ENCODE measurements around the gene CUL7. TPM values are rescaled to one million over a fixed set of nuclear protein-coding genes. Genes with fewer than 3 reads are reported as not detected.

The CUL7 gene
- total and polyA plus RNA-seq, 2 donors (not counting 1 experiment from before 2014, with no cell fraction given), result 21.4 to 60.3 TPM

DNA sequence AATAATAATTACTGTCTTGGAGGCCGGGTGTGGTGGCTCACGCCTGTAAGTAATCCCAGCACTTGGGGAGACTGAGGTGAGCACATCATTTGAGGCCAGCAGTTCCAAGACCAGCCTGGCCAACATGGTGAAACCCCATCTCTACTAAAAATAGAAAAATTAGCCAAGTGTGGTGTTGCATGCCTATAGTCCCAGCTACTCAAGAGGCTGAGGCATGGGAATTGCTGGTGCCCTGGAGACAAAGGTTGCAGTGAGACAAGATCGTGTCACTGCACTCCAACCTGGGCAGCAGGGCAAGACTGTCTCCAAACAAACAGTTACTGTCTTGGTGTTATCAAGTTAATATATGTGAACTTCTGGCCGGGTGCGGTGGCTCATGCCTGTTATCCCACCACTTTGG is 27.3 kb downstream of the CUL7 start:
- no peaks in the 10 kb centered on the region for H4K20me1 ChIP-seq (ENCODE audit: control insufficient read depth, extremely low read depth, insufficient read depth, low read length)
- no peaks in the 10 kb centered on the region for H3K9me3 ChIP-seq (ENCODE audit: control insufficient read depth, insufficient read depth, low read depth, low read length)
- H3K36me3 ChIP-seq (ENCODE audit: control insufficient read depth, insufficient read depth, low read length), result peaks cover 21% of the 10 kb centered on the region
- H3K4me1 ChIP-seq (ENCODE audit: control insufficient read depth, extremely low read depth, insufficient read depth, low read length), result no peaks in the 10 kb centered on the region
- no peak for TF ChIP-seq EZH2 (IDR thresholded peaks at IDR 0.05; ENCODE audit: low read length, missing control alignments)
- TF ChIP-seq, protein P1, sequence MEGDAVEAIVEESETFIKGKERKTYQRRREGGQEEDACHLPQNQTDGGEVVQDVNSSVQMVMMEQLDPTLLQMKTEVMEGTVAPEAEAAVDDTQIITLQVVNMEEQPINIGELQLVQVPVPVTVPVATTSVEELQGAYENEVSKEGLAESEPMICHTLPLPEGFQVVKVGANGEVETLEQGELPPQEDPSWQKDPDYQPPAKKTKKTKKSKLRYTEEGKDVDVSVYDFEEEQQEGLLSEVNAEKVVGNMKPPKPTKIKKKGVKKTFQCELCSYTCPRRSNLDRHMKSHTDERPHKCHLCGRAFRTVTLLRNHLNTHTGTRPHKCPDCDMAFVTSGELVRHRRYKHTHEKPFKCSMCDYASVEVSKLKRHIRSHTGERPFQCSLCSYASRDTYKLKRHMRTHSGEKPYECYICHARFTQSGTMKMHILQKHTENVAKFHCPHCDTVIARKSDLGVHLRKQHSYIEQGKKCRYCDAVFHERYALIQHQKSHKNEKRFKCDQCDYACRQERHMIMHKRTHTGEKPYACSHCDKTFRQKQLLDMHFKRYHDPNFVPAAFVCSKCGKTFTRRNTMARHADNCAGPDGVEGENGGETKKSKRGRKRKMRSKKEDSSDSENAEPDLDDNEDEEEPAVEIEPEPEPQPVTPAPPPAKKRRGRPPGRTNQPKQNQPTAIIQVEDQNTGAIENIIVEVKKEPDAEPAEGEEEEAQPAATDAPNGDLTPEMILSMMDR (conservative IDR thresholded peaks at IDR 0.05 in 1 of 2, IDR thresholded peaks at IDR 0.05 in 1 of 2; ENCODE audit: low read depth in 1 of 2, low read length in 2 of 2), result no peak
- DNase-seq (ENCODE audit: low read depth in 2 of 2), result no peak
- H2AFZ ChIP-seq (ENCODE audit: low read length), result no peak overlapping the region
- no peak overlapping the region for H3K27ac ChIP-seq (ENCODE audit: insufficient read depth, low read length)
- peaks cover 32% of the 10 kb centered on the region for H3K79me2 ChIP-seq (ENCODE audit: control insufficient read depth, insufficient read depth, low read length)
- no peaks in the 10 kb centered on the region for H3K27me3 ChIP-seq (ENCODE audit: control insufficient read depth, insufficient read depth, low read length)
- no peak overlapping the region for H3K4me2 ChIP-seq (ENCODE audit: extremely low read depth, insufficient read depth, low read length)
- no peak overlapping the region for H3K9ac ChIP-seq (ENCODE audit: insufficient read depth, low read length)
- H3K4me3 ChIP-seq (replicated peaks in 1 of 4; ENCODE audit: control extremely low read depth in 1 of 4, insufficient read depth in 1 of 4, low read depth in 3 of 4, low read length in 4 of 4), result no peak overlapping the region

DNA sequence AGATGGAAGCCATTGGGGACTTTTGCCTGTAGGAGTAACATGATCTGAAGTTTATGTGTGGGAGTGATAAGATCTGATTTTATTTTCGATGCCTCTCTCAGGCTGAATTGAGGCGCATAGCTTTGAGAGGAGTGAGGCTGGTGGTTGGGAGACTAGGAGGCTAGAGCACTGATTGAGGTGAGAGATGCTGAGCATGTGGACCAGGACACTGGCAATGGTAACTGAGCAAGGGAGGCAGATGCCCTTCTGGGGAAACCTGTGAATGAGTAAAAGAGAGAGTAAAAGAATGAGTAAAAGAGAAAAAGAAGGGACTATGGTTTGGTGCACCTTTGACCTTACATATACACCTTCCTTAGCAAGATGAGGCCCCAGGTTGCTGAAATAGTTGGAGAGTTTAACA is 29.2 kb downstream of the CUL7 start:
- DNase-seq (ENCODE audit: low read depth in 2 of 2), result no peak
- no peak overlapping the region for H2AFZ ChIP-seq (ENCODE audit: low read length)
- H3K4me1 ChIP-seq (ENCODE audit: control insufficient read depth, extremely low read depth, insufficient read depth, low read length), result peaks cover 8% of the 10 kb centered on the region
- no peak overlapping the region for H3K27ac ChIP-seq (ENCODE audit: insufficient read depth, low read length)
- peaks cover 29% of the 10 kb centered on the region for H3K36me3 ChIP-seq (ENCODE audit: control insufficient read depth, insufficient read depth, low read length)
- H3K9me3 ChIP-seq (ENCODE audit: control insufficient read depth, insufficient read depth, low read depth, low read length), result no peaks in the 10 kb centered on the region
- no peaks in the 10 kb centered on the region for H3K27me3 ChIP-seq (ENCODE audit: control insufficient read depth, insufficient read depth, low read length)
- H4K20me1 ChIP-seq (ENCODE audit: control insufficient read depth, extremely low read depth, insufficient read depth, low read length), result no peaks in the 10 kb centered on the region
- H3K79me2 ChIP-seq (ENCODE audit: control insufficient read depth, insufficient read depth, low read length), result peaks cover 32% of the 10 kb centered on the region
- TF ChIP-seq, protein P1 (conservative IDR thresholded peaks at IDR 0.05 in 1 of 2, IDR thresholded peaks at IDR 0.05 in 1 of 2; ENCODE audit: low read depth in 1 of 2, low read length in 2 of 2), result no peak
- TF ChIP-seq EZH2 (IDR thresholded peaks at IDR 0.05; ENCODE audit: low read length, missing control alignments), result no peak
- H3K9ac ChIP-seq (ENCODE audit: insufficient read depth, low read length), result no peak overlapping the region
- H3K4me2 ChIP-seq (ENCODE audit: extremely low read depth, insufficient read depth, low read length), result no peak overlapping the region
- H3K4me3 ChIP-seq (replicated peaks in 1 of 4; ENCODE audit: control extremely low read depth in 1 of 4, insufficient read depth in 1 of 4, low read depth in 3 of 4, low read length in 4 of 4), result no peak overlapping the region

DNA sequence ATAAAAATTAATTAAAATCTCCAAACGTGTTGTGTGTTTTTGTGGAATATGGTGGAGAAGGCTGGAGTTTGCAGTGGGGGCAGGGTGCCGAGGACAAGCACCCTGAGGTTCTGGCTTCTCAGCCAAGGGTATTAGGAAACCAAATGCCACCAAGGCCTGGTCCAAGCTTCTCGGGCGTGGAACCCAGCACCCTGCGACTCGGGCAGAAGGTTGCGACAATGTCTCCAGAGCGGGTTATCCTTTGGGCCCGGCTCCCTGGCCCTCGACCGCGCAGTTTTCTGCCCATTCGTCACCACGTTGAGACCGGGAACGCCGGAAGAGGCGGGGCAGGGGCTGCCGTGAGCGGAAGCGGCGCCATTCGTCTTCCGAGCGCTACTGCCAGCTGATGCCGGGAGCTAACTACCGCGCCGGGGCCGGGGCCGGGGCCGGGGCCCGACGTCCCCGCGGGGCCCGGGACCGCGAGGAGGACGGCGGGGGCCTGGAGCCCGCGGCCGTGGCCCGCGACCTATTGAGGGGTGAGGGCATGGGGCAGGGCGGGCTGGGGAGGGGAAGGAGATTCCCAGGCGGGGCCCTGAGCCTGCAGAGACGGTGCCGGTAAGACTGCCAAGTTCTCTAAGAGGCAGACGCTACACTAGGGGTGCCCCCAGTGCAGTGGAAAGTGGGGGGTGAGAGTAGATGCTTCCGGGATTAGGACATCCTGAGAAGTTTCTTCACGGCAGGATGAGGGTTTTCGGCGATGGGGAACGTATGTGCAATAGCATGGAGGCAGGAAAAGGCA is 32.2 kb downstream of the CUL7 start, which contains the start of gene RRP36:
Gene RRP36, plus strand, starts transcription at position 354 of the 778 bp plus-strand sequence. Its CDS starts 32 bp downstream, at position 386.
- peaks cover 38% of the 10 kb centered on the region for H3K36me3 ChIP-seq (ENCODE audit: control insufficient read depth, insufficient read depth, low read length)
- peaks cover 13% of the 10 kb centered on the region for H3K4me1 ChIP-seq (ENCODE audit: control insufficient read depth, extremely low read depth, insufficient read depth, low read length)
- no peak for TF ChIP-seq EZH2 (IDR thresholded peaks at IDR 0.05; ENCODE audit: low read length, missing control alignments)
- TF ChIP-seq, protein P1 (conservative IDR thresholded peaks at IDR 0.05 in 1 of 2, IDR thresholded peaks at IDR 0.05 in 1 of 2; ENCODE audit: low read depth in 1 of 2, low read length in 2 of 2), result no peak
- no peaks in the 10 kb centered on the region for H4K20me1 ChIP-seq (ENCODE audit: control insufficient read depth, extremely low read depth, insufficient read depth, low read length)
- peak within 1 kb of the TSS; percentile 76 for H3K9ac ChIP-seq (ENCODE audit: insufficient read depth, low read length)
- peak; percentile 66 to 67 for DNase-seq (ENCODE audit: low read depth in 2 of 2)
- H3K4me3 ChIP-seq (replicated peaks in 1 of 4; ENCODE audit: control extremely low read depth in 1 of 4, insufficient read depth in 1 of 4, low read depth in 3 of 4, low read length in 4 of 4), result peak within 1 kb of the TSS; percentile 50 to 99 (median 90)
- H3K4me2 ChIP-seq (ENCODE audit: extremely low read depth, insufficient read depth, low read length), result peak within 1 kb of the TSS; percentile 79
- no peaks in the 10 kb centered on the region for H3K27me3 ChIP-seq (ENCODE audit: control insufficient read depth, insufficient read depth, low read length)
- H3K79me2 ChIP-seq (ENCODE audit: control insufficient read depth, insufficient read depth, low read length), result peaks cover 46% of the 10 kb centered on the region
- H3K27ac ChIP-seq (ENCODE audit: insufficient read depth, low read length), result peak within 1 kb of the TSS; percentile 78
- peak within 1 kb of the TSS; percentile 76 for H2AFZ ChIP-seq (ENCODE audit: low read length)
- no peaks in the 10 kb centered on the region for H3K9me3 ChIP-seq (ENCODE audit: control insufficient read depth, insufficient read depth, low read depth, low read length)
